ENCODE data around the gene DAAM1.

- no peak for TF ChIP-seq CTCF (conservative IDR thresholded peaks at IDR 0.05; ENCODE audit: low read depth, low read length)
- no peak for TF ChIP-seq EZH2 (IDR thresholded peaks at IDR 0.05; ENCODE audit: borderline replicate concordance, low read depth, low read length, poor library complexity, severe bottlenecking)
These were observed 166.2 kb downstream of the DAAM1 start for GRCh38 chr14:59354666-59355065.
